Lower leg skin (tissue), 4 donors: ENCODE results near the gene CLPTM1. TPM values are rescaled to one million over a fixed set of nuclear protein-coding genes. Genes with fewer than 3 reads are reported as not detected.

Experiments
- DNase-seq, 2 donors: peaks; one replicate each; pipeline ENCODE4 v3.0.0-alpha.2; 2019; ENCODE audit warnings: low spot score in 2 of 2
- H3K4me3 ChIP-seq: fragments of 200-600 bp; sonication (generic); 2 replicates; pipeline ENCODE4 v1.5.1; 2017; ENCODE audit warnings: mild to moderate bottlenecking, low read depth; ENCODE audit not compliant: poor library complexity, severe bottlenecking
- POLR2A ChIP-seq, 2 donors: fragments of 450-650 bp; IDR thresholded peaks; one replicate each; pipeline ENCODE4 v1.6.1; 2016 to 2017; ENCODE audit warnings: antibody characterized with exemption in 2 of 2, mild to moderate bottlenecking in 1 of 2, moderate library complexity in 1 of 2
- WGBS, 2 donors: methylation state at CpG; one replicate each; pipeline ENCODE4 v1.1.5; 2018; 5-methylcytosine and 5-hydroxymethylcytosine counted together
- intact Hi-C: fragments of 100-400 bp; cut with DNase I; formaldehyde crosslinking; loops from one replicate; pipeline ENCODE4 v1.15.0; 2023; ENCODE audit warnings: low total_unique reads
- total RNA-seq, 4 donors: library from RNA; depleted of rRNA; stranded (reverse); fragments of >200 nt; gene quantifications; one replicate each; pipeline ENCODE4 v1.1.0, GENCODE V29; 2016
- TF ChIP-seq, protein P1 (sequence below), 3 donors: fragments of 450-650 bp; IDR thresholded peaks; one replicate each; pipeline ENCODE4 v1.5.1; 2016; ENCODE audit warnings: antibody characterized with exemption in 3 of 3, mild to moderate bottlenecking in 3 of 3, moderate library complexity in 2 of 3

CLPTM1 gene, protein sequence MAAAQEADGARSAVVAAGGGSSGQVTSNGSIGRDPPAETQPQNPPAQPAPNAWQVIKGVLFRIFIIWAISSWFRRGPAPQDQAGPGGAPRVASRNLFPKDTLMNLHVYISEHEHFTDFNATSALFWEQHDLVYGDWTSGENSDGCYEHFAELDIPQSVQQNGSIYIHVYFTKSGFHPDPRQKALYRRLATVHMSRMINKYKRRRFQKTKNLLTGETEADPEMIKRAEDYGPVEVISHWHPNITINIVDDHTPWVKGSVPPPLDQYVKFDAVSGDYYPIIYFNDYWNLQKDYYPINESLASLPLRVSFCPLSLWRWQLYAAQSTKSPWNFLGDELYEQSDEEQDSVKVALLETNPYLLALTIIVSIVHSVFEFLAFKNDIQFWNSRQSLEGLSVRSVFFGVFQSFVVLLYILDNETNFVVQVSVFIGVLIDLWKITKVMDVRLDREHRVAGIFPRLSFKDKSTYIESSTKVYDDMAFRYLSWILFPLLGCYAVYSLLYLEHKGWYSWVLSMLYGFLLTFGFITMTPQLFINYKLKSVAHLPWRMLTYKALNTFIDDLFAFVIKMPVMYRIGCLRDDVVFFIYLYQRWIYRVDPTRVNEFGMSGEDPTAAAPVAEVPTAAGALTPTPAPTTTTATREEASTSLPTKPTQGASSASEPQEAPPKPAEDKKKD
- total RNA-seq = 100 to 1,000 TPM in 1 of 4 donors, 10 to 100 TPM in 3; 78.5 to 103 (median 94.2) TPM

DNA sequence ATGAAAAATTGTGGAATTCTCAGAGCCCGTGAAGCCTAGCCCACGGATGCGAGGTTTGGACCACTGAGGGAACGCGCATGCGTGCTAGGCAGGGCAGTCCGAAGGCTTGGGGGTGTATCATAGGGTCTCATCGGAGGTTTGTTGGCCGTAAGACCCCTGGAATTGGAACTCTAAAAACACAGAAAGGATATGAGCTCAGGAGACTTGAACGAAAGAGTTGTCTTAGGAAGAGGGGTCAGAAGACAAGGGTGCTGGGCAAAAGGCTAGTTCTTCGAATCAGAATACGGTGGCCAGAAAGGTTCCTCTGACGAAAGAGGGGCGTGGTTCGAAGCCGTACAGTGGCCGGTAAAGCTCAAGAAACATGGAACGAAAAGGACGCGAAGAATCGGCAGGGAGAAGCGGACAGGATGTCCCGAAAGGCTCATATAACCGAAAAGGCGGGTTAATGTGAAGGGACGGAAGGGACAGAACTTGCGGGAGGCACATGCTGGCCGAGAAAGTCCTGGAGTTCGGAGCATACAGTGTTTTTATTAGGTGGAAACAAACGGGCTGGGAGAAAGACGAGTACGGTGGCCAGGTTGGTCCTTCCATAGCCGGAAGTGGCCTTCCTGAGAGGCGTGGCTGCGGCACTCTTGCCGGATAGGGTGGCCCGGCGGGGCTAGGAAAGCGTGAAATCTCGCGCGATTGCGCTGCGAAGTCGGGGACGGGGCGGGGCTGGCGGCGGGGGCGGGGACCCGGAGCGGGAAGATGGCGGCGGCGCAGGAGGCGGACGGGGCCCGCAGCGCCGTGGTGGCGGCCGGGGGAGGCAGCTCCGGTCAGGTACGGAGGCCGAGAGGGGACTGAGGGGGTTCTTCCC lies at the start of gene CLPTM1:
Gene CLPTM1, plus strand, starts transcription at position 732 of the 856 bp plus-strand sequence. Its CDS starts 16 bp downstream, at position 748.
- peak in 1 of 2 donors; percentile 29 for TF ChIP-seq POLR2A (IDR thresholded peaks at IDR 0.05)
- TF ChIP-seq, protein P1, sequence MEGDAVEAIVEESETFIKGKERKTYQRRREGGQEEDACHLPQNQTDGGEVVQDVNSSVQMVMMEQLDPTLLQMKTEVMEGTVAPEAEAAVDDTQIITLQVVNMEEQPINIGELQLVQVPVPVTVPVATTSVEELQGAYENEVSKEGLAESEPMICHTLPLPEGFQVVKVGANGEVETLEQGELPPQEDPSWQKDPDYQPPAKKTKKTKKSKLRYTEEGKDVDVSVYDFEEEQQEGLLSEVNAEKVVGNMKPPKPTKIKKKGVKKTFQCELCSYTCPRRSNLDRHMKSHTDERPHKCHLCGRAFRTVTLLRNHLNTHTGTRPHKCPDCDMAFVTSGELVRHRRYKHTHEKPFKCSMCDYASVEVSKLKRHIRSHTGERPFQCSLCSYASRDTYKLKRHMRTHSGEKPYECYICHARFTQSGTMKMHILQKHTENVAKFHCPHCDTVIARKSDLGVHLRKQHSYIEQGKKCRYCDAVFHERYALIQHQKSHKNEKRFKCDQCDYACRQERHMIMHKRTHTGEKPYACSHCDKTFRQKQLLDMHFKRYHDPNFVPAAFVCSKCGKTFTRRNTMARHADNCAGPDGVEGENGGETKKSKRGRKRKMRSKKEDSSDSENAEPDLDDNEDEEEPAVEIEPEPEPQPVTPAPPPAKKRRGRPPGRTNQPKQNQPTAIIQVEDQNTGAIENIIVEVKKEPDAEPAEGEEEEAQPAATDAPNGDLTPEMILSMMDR (IDR thresholded peaks at IDR 0.05) = peak in 1 of 3 donors; percentile 13
- intact Hi-C loops = loop anchor here (5.0 kb wide), 1 partner anchor 53 kb away; no protein-coding TSS in a partner anchor
- peak; percentile 94 to 99 for DNase-seq
- 0 to 1% methylated on average over 50 to 56 of the region's 65 CpGs for WGBS, 2 donors
- H3K4me3 ChIP-seq = peak within 1 kb of the TSS; percentile 78

- no peak for TF ChIP-seq POLR2A (IDR thresholded peaks at IDR 0.05)
- TF ChIP-seq, protein P1 (IDR thresholded peaks at IDR 0.05) = no peak
- H3K4me3 ChIP-seq = peak within 1 kb of the TSS; percentile 4
- intact Hi-C loops = loop anchor here (10.0 kb wide), 1 partner anchor 419 kb away; the partner anchor contains the start of gene CKM
- 4 to 5% methylated on average over 16 to 19 of the region's 20 CpGs for WGBS, 2 donors
- no peak for DNase-seq
Measured at GRCh38 chr19:44905437-44906160, 49.6 kb upstream of the CLPTM1 start, which contains the start of gene APOE. Gene APOE, plus strand, starts transcription at chr19:44905796. Its CDS starts 829 bp downstream, at chr19:44906625.

- 91 to 92% methylated on average over 12 of the region's 12 CpGs for WGBS, 2 donors
- no peak for DNase-seq
- intact Hi-C loops = loop anchor here (10.0 kb wide), 1 partner anchor 417 kb away; the partner anchor contains the start of gene CKM
- TF ChIP-seq, protein P1 (IDR thresholded peaks at IDR 0.05) = no peak
- TF ChIP-seq POLR2A (IDR thresholded peaks at IDR 0.05) = no peak
- H3K4me3 ChIP-seq = no peak overlapping the region
Measured at GRCh38 chr19:44907613-44908012, 47.6 kb upstream of the CLPTM1 start.

DNA sequence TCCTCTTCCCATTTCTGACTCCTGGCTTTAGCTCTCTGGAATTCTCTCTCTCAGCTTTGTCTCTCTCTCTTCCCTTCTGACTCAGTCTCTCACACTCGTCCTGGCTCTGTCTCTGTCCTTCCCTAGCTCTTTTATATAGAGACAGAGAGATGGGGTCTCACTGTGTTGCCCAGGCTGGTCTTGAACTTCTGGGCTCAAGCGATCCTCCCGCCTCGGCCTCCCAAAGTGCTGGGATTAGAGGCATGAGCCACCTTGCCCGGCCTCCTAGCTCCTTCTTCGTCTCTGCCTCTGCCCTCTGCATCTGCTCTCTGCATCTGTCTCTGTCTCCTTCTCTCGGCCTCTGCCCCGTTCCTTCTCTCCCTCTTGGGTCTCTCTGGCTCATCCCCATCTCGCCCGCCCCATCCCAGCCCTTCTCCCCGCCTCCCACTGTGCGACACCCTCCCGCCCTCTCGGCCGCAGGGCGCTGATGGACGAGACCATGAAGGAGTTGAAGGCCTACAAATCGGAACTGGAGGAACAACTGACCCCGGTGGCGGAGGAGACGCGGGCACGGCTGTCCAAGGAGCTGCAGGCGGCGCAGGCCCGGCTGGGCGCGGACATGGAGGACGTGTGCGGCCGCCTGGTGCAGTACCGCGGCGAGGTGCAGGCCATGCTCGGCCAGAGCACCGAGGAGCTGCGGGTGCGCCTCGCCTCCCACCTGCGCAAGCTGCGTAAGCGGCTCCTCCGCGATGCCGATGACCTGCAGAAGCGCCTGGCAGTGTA lies 46.9 kb upstream of the CLPTM1 start:
- no peak overlapping the region for H3K4me3 ChIP-seq

More for the DNA sequence above, 46.9 kb upstream of the CLPTM1 start:
- intact Hi-C loops = loop anchor here (10.0 kb wide), 1 partner anchor 417 kb away; the partner anchor contains the start of gene CKM
- WGBS, 2 donors = 95% methylated on average over 38 to 41 of the region's 46 CpGs
- TF ChIP-seq POLR2A (IDR thresholded peaks at IDR 0.05) = no peak
- TF ChIP-seq, protein P1 (IDR thresholded peaks at IDR 0.05) = no peak
- DNase-seq = no peak
